ENCODE results near the gene LRRC27.

GRCh38 chr10:132294561-132295318 is 37.3 kb upstream of the LRRC27 start:
- TF ChIP-seq POLR2A (IDR thresholded peaks at IDR 0.05) (no peak), POLR2AphosphoS5 (IDR thresholded peaks at IDR 0.05) (no peak)
- TF ChIP-seq, protein P1, sequence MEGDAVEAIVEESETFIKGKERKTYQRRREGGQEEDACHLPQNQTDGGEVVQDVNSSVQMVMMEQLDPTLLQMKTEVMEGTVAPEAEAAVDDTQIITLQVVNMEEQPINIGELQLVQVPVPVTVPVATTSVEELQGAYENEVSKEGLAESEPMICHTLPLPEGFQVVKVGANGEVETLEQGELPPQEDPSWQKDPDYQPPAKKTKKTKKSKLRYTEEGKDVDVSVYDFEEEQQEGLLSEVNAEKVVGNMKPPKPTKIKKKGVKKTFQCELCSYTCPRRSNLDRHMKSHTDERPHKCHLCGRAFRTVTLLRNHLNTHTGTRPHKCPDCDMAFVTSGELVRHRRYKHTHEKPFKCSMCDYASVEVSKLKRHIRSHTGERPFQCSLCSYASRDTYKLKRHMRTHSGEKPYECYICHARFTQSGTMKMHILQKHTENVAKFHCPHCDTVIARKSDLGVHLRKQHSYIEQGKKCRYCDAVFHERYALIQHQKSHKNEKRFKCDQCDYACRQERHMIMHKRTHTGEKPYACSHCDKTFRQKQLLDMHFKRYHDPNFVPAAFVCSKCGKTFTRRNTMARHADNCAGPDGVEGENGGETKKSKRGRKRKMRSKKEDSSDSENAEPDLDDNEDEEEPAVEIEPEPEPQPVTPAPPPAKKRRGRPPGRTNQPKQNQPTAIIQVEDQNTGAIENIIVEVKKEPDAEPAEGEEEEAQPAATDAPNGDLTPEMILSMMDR (IDR thresholded peaks at IDR 0.05): no peak
